Islet of Langerhans (tissue), 1 donor: ENCODE results near the gene SYT1.

Source experiments
- FAIRE-seq: peaks from one replicate; lab custom pipeline; 2011; peaks lifted over from hg19 to GRCh38; lab: Jason Lieb, UNC

SYT1 gene

GRCh38 chr12:79298506-79298905, 433.9 kb downstream of the SYT1 start:
- no peak for FAIRE-seq

- no peak for FAIRE-seq
Measured at GRCh38 chr12:79299447-79300198, 435.0 kb downstream of the SYT1 start.

- no peak for FAIRE-seq
Measured at GRCh38 chr12:79300199-79300568, 435.6 kb downstream of the SYT1 start.

DNA sequence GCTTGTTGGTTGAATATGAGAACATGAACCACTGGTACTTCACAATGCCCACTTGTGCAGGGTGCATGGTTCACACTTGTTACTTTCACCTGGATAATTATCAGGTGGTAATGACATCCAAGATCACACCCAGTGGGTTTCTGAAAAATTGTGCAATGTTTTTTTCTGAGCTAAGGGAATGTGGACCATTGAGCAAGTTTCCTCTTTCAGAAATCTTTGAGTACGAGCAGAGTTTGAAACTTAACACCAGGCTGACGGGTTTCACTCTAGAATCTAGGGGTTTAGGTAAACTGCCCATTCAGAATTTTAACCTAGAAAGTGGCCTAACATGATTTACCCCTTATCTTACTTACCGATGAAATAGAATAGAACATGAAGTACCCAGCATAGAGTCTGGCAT, 436.6 kb downstream of the SYT1 start:
- FAIRE-seq, result no peak

DNA sequence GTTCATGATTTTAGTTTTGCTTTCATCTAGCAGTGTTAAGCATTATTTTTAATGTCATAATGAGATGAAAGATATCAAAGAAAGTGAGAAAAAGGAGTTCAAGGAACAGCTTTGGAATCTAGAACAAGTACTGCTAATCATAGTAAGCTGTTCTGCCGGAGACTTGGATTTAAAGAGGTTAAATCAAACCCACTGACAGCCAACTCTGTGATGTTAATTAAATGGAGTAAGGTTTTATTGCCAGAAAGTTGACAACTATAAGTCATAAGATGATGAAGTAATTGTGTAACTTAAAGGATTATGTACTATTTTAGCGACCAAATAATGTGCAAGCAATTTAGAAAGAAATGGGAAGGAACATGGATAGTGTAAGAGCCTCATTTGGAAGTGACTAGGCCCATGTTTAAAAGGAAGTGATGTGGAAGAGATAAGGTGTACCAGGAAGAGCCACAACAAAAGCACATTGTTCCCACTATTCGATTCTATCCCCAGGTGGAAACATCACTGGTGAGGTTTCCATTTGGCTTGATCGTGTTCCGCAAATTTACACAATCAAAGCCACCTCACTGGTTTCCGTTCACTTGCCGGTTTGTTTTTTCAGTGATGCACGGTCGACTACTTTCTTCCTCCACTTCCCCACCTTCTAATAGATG, 437.7 kb downstream of the SYT1 start:
- no peak for FAIRE-seq

- no peak for FAIRE-seq
Measured at GRCh38 chr12:79307340-79307739, 442.8 kb downstream of the SYT1 start.

DNA sequence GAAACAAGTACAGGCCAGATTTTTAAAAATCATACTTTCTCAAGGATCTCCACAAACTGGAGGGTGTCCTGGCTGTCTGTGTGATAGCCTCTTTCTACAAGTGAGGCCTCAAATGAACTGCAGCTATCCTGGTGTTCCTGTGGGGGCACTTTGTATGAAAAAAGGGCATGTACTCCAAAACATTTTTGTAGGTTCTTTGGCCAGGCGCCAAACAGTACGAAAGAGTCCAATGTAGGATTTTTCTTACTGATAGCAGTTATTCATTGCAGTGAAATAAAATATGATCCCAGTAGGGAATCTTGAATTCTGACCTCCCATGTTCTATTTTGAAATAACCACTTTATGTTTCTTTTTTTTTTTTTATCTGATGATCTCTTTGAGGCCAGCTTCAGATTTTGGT, 444.5 kb downstream of the SYT1 start:
- FAIRE-seq, result no peak

GRCh38 chr12:79317179-79317847, 452.7 kb downstream of the SYT1 start:
- no peak for FAIRE-seq

GRCh38 chr12:79322905-79323304, 458.3 kb downstream of the SYT1 start:
- FAIRE-seq, result no peak

GRCh38 chr12:79324571-79324970, 460.0 kb downstream of the SYT1 start:
- no peak for FAIRE-seq

DNA sequence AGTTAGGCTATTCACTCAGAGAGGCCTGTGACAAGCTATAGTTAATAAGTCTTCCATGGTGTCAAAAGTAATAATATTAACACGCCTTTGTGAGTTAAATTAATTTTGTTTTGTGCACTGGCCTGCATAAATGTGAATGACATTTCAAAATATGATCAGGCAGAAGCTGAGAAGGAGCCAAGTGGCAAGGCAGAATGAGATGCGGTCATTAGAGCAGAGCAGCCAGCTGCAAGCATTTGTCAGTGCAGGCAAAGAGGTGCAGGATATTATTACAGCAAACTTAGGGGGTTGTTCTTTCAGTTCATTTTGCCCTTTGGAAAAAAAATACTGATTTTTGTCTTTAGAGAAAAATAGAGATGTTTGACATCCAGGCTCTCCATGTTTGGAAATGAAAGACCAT, 461.6 kb downstream of the SYT1 start:
- no peak for FAIRE-seq

GRCh38 chr12:79326663-79327062, 462.1 kb downstream of the SYT1 start:
- no peak for FAIRE-seq

- FAIRE-seq, result no peak
Measured at GRCh38 chr12:79327465-79327864, 462.9 kb downstream of the SYT1 start.

GRCh38 chr12:79329933-79330332, 465.4 kb downstream of the SYT1 start:
- no peak for FAIRE-seq

- no peak for FAIRE-seq
Measured at GRCh38 chr12:79331870-79332269, 467.3 kb downstream of the SYT1 start.

- no peak for FAIRE-seq
Measured at GRCh38 chr12:79333144-79333543, 468.6 kb downstream of the SYT1 start.

DNA sequence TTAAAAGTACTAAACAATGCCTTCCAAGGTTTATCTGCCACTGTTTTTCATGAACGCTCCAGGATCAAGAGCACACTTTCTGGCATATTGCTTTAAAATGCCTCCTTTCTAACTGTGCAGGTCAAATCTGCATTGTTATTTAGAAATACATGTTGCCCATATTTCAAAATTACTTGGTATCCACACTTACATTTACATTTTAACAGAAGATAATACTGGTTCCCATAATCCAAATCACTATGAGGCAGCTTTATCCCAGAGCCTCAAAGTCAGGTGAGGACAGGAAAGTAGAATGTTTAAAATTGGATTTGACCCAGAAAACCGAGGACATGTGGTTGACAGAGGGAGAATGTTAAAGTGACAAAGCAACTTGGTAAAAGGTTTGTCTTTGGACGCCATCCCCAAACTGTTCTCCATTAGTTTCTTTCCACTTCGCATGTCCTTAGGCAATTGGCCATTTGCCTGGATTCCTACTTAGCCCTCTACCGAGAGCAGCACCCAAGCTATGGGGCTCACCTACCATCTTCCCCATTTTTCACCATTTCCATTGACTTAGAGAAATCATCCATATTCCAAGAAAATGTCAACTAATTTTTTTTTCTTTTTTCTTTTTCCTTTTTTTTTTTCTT, 473.2 kb downstream of the SYT1 start:
- no peak for FAIRE-seq

- FAIRE-seq, result no peak
Measured at GRCh38 chr12:79344855-79345847, 480.6 kb downstream of the SYT1 start.

- no peak for FAIRE-seq
Measured at GRCh38 chr12:79347866-79348265, 483.3 kb downstream of the SYT1 start.

GRCh38 chr12:79351251-79351650, 486.7 kb downstream of the SYT1 start:
- no peak for FAIRE-seq

DNA sequence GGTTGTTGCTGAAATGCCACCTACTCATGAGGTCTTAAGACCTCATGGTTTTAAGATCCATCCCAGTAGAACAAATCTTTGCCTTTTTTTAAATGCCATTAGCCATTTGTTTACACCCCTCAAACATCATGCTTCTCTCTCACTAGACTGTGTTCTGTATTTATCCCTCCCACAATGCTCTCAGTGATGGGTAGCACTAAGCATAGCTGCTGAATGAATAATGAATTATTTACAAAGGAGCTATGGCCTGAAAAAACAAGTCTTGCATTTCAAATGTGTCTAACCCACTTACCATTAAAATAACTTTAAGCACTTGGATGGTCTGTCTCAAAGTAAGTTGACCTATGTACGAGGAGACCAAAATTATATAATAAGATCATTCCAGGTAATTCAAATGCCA, 491.6 kb downstream of the SYT1 start:
- FAIRE-seq, result no peak

DNA sequence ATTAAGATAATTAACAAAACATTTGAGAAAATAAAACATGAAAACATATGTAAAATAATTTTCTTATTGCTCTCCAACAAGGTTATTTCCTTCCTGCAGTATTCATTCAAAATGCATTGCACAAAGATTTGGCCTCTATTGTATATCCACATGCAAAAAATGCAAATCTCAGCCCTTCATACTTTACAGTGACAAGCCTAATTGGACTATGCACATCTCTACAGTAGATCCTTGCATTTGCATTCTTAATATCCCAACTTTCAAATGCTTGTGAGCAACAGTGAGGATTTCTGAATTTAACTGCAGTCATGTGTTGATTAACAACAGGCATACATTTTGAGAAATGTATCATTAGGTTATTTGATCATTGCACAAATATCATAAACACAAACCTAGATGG, 492.5 kb downstream of the SYT1 start:
- FAIRE-seq, result no peak
